HuH-7.5 (cell line): ENCODE data around the gene MOGAT3.
"Not testable (repeated sequence)": the region's sequence is repeated elsewhere in the genome, so short reads cannot be mapped to it uniquely, and the experiment has no call there.

Experiments used
- DNase-seq: peaks from one replicate; pipeline ENCODE4 v3.0.0; 2011; ENCODE audit warnings: low spot score

The MOGAT3 gene

DNA sequence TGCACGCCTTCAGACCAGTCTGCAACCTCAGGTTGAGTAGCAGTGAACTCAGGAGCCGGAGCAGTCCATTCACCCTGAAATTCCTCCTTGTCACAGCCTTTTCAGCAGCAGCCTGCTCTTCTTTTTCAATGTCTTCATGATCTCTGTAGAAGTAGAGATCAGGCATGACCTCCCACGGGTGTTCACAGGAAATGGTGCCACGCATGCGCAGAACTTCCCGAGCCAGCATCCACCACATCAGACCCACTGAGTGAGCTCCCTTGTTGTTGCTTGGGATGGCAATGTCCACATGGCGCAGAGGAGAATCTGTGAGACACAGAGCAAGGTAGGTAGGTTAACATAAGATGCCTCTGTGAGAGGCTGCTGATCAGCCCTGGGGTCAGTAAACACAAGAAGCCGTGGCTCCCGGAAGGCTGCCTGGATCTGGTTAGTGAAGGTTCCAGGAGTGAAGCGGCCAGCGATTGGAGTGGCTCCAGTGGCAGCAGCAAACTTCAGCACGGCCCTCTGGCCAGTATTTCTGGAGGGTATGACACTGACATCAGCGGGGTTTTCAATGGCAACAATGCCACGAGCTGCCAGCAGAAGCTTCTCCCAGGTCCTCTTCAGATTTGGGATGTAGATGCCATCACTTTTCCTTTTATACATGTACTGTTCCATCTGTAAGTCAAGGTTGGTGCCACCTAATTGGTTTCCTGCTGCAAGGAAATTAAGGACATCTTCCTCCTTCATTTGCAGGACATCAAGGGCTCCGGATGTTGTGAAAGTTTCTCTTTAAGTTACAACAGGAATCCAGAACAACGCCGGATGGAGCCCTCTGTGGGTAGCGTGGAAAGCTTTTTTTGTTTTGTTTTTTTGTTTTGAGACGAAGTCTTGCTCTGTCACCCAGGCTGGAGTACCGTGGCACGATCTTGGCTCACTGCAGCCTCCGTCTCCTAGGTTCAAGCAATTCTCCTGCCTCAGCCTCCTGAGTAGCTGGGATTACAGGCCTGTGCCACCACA lies 3.2 kb upstream of the MOGAT3 start:
- DNase-seq = not testable (repeated sequence)

GRCh38 chr7:101202603-101202918 lies 1.7 kb upstream of the MOGAT3 start:
- no peak for DNase-seq

DNA sequence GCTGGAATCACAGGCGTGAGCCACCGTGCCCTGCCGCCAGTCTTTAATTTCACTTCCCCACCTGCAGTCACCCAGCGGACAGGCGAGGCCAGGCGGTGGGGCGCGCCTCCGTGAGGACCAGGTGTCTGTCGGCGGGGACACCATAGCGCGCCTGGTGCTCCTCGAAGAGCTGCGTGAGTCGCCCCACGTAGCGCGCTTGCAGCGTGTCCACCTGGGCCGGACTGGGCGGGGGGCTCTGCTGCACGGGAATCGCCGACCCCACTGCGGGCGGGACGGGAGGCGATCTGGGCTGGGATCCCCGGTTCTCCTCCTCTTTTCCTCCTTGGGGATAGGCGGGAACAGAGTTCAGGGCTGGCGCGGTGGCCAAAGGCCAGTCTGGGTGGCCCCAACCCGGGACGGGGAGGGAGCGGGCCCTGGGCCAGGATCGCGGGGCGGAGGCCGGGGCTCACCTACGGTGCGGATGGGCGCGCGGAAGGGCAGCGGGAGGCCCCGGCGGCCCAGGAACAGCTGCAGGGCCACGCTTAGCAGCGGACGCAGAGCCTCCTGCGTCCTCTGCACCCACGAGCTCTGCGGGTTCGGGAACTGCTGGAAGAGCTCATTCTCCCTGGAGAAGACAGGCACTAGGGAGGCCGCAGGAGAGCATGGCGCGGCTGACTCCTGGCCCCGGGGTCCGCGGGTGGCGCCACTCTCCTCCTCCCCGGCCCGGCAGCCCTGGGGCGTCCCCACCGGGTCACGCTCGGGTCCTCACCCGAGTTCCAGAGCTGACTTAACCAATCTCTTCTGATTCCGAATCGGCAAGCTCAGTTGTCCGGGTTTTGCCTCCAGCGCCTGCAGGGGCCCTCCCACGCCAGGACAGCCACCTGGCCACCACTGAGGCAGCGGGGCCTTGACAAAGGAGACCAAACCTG lies 1.1 kb upstream of the MOGAT3 start:
- peak; percentile 61 for DNase-seq

- peak; percentile 62 for DNase-seq
Measured at GRCh38 chr7:101200504-101200861, 353 bp downstream of the MOGAT3 start.

DNA sequence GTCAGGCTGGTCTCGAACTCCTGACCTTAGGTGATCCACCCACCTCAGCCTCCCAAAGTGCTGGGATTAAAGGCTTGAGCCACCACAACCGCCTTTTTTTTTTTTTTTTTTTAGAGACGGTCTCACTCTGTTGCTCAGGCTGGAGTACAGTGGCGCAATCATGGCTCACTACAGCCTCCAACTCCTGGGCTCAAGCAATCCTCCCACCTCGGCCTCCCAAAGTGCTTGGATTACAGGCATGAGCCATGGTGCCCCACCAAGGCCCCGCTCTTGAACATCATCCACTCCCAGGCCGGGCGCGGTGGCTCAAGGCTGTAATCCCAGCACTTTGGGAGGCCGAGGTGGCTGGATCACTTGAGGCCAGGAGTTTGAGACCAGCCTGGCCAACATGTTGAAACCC lies 1.3 kb downstream of the MOGAT3 start:
- not testable (repeated sequence) for DNase-seq

DNA sequence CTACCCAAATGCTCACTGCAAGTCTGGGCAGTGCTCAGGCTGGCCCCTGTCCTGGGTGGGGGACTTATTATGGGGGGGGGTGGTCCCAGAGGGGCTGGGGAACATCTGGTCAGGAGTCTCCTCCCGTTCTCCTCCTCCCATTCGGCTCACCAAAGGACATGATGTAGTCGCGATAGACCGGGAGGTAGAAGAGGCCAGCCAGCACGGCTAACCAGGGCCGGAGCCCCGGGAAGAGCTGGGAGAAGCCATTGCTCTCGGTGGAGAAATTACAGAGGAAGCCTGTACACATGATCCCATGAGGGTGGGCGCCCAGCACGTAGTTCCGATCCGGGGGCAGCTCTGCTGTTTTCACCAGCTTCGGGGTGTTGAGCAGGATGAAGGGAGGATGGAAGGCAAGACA lies 2.4 kb downstream of the MOGAT3 start:
- no peak for DNase-seq

DNA sequence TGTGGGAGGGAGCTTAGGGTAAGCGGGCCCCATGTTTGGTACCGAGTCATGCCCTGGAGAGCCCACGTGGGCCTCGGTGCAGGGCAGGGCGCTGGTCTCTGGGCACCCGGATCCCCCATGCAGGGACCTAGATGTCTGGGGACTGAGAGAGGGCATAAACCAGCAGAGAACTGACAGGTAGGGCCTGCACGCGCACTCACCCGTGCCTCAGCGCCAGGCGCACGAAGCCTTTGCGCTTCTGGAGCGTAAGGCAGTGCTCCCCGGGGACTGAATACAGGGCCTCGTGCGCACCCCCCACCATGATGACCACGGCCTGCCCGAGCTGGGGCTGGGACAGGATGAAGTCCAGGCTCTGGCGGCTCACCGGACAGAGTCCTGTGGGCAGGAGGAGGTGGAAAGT lies 2.8 kb downstream of the MOGAT3 start:
- DNase-seq = no peak

DNA sequence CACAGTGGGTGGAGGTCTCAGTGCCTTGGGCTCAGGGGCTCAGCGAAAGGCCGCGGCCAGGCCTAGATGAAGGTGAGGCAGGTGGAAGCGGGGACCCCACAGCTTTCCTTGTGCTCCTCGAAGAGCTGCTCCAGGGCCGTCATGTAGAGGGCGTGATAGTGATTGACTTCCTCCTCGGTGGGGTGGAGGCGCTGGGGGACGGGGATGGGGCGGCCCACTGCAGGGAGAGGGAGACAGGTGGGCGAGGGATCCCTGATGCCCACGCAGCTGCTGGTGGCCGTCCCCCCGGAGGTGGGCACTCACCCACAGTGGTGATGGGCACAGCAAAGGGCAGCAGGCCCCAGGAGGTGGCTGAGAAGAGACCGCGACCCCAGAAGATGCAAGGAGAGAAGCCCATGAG lies 5.0 kb downstream of the MOGAT3 start:
- DNase-seq = no peak

DNA sequence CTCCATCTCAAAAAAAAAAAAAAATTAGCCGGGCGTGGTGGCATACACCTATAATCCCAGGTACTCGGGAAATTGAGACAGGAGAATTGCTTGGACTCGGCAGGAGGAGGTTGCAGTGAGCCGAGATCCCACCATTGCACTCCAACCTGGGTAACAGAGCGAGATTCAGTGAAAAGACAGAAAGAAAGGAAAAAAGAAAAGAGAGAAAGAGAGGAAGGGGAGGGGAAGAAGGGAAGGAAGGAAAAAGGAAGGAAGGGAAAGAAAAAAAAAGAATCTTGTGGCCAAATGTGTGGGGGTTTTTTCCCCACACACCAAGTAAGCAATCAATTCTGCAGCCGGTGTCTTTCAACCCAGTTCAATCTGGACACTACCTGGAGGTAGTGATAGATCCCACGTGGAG lies 11.7 kb downstream of the MOGAT3 start:
- no peak for DNase-seq

DNA sequence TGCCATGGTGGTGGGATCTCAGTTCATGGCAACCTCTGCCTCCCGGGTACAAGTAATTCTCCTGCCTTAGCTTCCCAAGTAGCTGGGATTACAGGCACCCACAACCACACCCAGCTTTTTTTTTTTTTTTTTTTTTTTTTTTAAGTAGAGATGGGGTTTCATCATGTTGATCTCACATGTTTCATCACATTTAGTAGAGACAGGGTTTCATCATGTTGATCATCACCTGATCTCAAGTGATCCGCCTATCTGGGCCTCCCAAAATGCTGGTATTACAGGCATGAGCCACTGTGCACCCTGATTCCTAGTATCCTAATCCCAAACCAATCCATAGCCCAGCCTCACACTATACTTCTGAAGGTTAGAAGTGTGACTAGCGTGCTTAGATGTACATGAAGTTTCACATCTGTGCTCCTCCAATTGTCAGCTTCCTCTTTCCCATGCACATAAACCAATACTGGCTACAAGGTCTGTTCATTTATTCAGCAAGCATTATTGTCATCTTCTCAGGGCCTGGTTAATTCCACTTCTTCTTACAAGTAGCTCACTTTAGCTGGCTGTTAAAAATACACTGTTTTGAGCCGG lies 13.9 kb downstream of the MOGAT3 start:
- DNase-seq = no peak

DNA sequence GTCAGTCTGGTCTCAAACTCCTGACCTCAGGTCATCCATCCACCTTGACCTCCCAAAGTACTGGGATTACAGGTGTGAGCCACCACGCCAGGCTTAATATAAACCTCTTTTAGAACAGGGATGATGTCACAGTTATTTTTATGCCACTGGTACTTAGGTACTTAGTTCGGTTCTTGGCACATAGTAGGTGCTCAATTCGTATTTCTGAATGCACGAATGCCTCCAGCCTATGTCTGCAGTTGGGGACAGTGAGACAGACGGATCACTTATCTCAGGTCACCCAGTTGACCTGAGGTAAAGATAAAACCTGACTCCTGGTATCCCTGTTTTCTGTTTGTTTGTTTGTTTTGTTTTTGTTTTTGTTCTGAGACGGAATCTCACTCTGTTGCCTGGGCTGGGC lies 14.6 kb downstream of the MOGAT3 start:
- DNase-seq = no peak

GRCh38 chr7:101185258-101185839 lies 15.5 kb downstream of the MOGAT3 start:
- DNase-seq = no peak

DNA sequence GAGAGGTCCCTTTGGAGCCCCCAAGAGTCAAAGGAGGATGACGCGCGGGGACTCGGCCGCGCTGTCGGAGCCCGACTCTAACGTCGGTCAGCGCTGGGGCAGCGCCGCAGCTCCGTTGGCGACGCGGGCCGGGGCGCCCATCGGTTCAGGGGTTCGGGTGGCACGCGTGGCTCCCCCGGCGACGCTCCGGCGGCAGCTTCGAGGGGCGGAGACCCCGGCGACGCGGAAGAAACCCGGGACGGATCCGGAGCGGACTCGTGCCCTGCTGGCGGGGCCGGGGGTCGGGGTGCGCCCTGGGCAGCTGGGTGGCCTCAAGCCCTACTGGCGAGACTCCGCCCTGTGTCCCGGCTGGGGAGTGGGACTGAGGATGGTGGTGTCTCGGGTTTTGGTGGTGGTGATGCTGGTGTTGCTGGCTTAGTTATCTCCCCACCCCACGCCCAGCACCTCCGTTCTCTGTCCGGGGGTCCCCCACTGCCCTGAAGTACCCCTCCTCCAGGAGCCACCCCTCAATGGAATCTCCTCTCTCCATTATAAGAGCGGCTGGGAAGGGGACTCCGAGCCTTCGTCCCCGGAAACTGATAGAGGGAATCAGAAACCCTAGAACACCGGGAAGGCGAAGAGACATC lies 20.6 kb downstream of the MOGAT3 start, which contains the start of gene NAT16:
NAT16 (minus strand) TSS at position 164 of the 626 bp plus-strand sequence. CDS start 5,486 bp downstream, outside the sequence.
- DNase-seq = peak; percentile 28

DNA sequence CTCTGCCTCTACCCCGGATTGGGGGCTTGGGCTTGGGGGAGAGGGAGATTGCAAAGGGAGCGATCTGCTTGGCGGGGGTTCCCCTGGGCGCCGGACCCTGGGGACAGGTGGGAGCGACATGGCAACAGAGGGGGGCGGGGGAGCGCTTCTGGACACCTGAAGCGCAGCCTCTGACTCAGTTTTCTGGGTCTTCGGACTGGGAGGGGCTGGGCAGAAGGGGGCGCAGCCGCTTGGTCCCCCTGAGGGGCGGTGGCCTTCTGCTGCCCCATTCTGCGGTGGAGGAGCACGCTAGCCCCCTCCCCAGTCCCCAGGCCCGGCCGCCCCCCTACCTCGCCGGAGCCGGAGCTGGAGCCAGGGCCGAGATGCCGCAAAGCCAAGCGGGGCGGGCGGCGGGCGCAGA lies 21.1 kb downstream of the MOGAT3 start:
- no peak for DNase-seq

- DNase-seq = no peak
Measured at GRCh38 chr7:101179117-101179516, 21.7 kb downstream of the MOGAT3 start.

DNA sequence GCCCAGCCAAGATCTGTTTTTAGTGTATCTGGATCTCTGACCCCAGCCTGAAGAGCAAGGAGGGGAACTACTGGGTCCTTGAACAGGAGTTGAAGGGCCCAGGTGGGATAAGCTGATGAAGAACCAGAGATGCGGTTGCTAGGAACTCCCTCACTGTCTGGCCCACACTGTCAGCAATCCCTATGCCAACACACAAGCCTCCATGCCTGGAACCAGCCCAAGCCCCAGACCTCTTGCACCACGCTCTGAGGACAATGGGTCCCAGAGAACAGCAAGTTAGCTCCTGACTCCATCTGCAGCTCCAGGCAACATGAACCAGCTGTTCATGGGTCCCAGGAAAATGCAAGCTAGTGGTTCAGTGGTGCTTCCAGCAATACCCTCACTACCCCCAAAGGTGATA lies 23.2 kb downstream of the MOGAT3 start:
- DNase-seq = peak; percentile 20

GRCh38 chr7:101175664-101176063 lies 25.2 kb downstream of the MOGAT3 start:
- DNase-seq = no peak

DNA sequence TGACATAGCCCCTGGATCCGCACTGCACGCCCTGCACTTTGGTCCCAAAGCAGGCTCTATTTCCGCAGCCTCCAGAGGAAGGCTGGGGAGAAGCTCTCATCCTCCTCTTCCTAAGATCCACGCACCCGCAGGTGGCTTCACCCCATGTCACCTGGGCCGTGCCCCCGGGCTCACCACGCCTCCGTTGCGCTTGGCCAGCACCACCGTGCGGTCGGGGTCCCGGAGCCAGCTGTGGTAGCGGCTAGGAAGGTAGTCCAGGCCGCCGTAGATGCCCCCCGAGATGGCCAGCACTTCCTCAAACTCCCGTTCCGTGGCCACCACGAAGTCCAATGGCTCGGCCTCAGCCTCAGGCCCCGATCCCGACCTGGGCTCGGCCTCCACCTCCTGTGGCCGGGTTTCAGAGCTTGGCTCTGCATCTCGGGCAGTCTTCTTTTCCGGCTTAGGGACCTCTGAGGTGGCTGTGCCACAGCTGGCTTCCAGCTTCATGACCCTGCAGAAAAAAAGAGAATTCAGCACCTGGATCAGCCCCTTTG lies 26.4 kb downstream of the MOGAT3 start:
- no peak for DNase-seq

GRCh38 chr7:101173752-101174244 lies 27.0 kb downstream of the MOGAT3 start:
- DNase-seq = peak; percentile 31

- peak; percentile 23 for DNase-seq
Measured at GRCh38 chr7:101172854-101173751, 27.7 kb downstream of the MOGAT3 start.
